ENCODE data around the gene ARHGEF3. TPM values are rescaled to one million over a fixed set of nuclear protein-coding genes. Genes with fewer than 3 reads are reported as not detected.

The ARHGEF3 gene
- polyA plus RNA-seq, 1 donor from 2014 or later = 4.1 TPM

DNA sequence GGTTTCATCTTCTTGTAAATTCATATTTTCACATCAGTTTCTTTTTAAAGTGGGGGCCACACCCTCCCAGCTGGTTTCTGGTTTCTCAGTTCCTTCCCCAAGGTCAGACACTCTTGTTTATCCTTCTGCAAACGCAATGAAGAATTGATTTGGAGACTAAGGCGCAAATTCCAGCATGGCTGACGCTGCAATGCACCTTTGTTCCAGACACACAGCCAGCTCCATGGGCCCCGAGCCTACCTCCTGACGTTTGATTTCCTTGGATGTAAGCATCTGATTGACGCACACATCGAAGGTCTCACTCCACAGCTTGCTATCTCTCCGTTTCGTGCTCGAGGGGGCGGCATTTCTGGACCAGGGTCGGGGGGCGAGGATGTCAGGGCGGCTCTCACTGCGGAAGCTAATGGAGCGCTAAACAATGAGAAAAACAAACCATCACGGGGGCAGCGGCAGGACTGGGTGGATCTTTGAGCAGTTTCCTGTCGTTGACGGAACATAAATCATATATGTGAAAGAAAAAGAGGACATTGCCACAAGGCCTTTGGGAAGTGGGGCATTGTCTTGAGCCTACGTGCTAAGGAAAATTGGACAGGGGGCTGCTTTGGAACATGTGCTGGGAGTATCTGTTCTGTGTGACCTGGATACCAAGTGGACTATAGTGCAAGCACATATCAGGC, 46.9 kb downstream of the ARHGEF3 start:
- H2AFZ ChIP-seq (ENCODE audit: low read depth, low read length) = no peak overlapping the region
- H3K27ac ChIP-seq (ENCODE audit: low read length) = no peak overlapping the region
- no peaks in the 10 kb centered on the region for H3F3A ChIP-seq (ENCODE audit: insufficient read depth, low read length, poor library complexity, severe bottlenecking)
- no peaks in the 10 kb centered on the region for H3K27me3 ChIP-seq (ENCODE audit: insufficient read depth, low read depth, low read length)
- H3K9me2 ChIP-seq (ENCODE audit: insufficient read depth, low read length) = no peaks in the 10 kb centered on the region
- no peaks in the 10 kb centered on the region for H3K36me3 ChIP-seq (ENCODE audit: insufficient read depth, low read length)
- H4K20me1 ChIP-seq (ENCODE audit: insufficient read depth) = no peaks in the 10 kb centered on the region
- H3K4me3 ChIP-seq (ENCODE audit: low read length) = no peak overlapping the region
- no peak overlapping the region for H3K9ac ChIP-seq (ENCODE audit: low read length)
- no peak overlapping the region for H3K4me2 ChIP-seq (ENCODE audit: low read length)
- H3K79me2 ChIP-seq (replicated peaks; ENCODE audit: insufficient read depth, low read length) = no peaks in the 10 kb centered on the region
- no peaks in the 10 kb centered on the region for H3K9me3 ChIP-seq (ENCODE audit: low read length)
- TF ChIP-seq MXI1 (conservative IDR thresholded peaks at IDR 0.05; ENCODE audit: poor library complexity, severe bottlenecking) = no peak
- no peak for TF ChIP-seq RAD21 (conservative IDR thresholded peaks at IDR 0.05)
- no peak for TF ChIP-seq TAF1 (IDR thresholded peaks at IDR 0.05; ENCODE audit: low read depth)

DNA sequence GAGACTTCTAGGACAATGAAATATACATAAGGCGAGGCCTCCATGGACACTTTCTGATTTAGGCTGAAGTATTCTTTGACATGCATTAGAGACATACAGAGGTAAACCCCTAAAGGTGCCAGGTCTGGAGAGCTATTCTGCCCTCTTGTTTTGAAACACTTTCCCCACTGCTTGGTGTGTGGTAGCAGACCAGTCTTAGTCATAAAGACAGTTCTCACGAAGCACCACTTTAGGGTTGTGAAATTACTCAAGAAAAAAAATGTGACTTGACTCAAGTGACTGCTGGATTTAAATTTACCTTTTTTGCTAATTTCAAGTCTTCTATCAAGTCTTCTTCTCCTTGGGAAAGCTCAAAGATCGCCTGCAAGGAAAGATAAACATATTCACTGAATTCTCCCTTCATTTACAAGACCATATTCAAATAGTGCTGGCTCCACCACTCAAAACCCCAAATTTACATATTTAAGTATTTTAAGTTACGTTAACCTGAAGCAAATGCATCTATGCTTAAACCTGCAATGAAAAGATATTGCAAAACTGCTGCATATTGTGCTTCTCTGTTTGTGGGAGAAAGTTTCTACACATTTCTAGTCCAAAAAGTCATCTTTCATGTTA, 48.4 kb downstream of the ARHGEF3 start:
- H3K9ac ChIP-seq (ENCODE audit: low read length) = no peak overlapping the region
- H3K27ac ChIP-seq (ENCODE audit: low read length) = no peak overlapping the region
- no peak overlapping the region for H2AFZ ChIP-seq (ENCODE audit: low read depth, low read length)
- H3K79me2 ChIP-seq (replicated peaks; ENCODE audit: insufficient read depth, low read length) = no peaks in the 10 kb centered on the region
- no peaks in the 10 kb centered on the region for H3F3A ChIP-seq (ENCODE audit: insufficient read depth, low read length, poor library complexity, severe bottlenecking)
- H3K36me3 ChIP-seq (ENCODE audit: insufficient read depth, low read length) = no peaks in the 10 kb centered on the region
- no peak overlapping the region for H3K4me2 ChIP-seq (ENCODE audit: low read length)
- H3K27me3 ChIP-seq (ENCODE audit: insufficient read depth, low read depth, low read length) = no peaks in the 10 kb centered on the region
- H3K9me2 ChIP-seq (ENCODE audit: insufficient read depth, low read length) = no peaks in the 10 kb centered on the region
- H3K9me3 ChIP-seq (ENCODE audit: low read length) = no peaks in the 10 kb centered on the region
- no peak for TF ChIP-seq EP300 (conservative IDR thresholded peaks at IDR 0.05; ENCODE audit: poor library complexity, severe bottlenecking)
- TF ChIP-seq POLR2AphosphoS5 (IDR thresholded peaks at IDR 0.05) = no peak
- TF ChIP-seq TAF1 (IDR thresholded peaks at IDR 0.05; ENCODE audit: low read depth) = no peak
- TF ChIP-seq MXI1 (conservative IDR thresholded peaks at IDR 0.05; ENCODE audit: poor library complexity, severe bottlenecking) = no peak
- TF ChIP-seq RAD21 (conservative IDR thresholded peaks at IDR 0.05) = no peak
- TF ChIP-seq, protein P1, sequence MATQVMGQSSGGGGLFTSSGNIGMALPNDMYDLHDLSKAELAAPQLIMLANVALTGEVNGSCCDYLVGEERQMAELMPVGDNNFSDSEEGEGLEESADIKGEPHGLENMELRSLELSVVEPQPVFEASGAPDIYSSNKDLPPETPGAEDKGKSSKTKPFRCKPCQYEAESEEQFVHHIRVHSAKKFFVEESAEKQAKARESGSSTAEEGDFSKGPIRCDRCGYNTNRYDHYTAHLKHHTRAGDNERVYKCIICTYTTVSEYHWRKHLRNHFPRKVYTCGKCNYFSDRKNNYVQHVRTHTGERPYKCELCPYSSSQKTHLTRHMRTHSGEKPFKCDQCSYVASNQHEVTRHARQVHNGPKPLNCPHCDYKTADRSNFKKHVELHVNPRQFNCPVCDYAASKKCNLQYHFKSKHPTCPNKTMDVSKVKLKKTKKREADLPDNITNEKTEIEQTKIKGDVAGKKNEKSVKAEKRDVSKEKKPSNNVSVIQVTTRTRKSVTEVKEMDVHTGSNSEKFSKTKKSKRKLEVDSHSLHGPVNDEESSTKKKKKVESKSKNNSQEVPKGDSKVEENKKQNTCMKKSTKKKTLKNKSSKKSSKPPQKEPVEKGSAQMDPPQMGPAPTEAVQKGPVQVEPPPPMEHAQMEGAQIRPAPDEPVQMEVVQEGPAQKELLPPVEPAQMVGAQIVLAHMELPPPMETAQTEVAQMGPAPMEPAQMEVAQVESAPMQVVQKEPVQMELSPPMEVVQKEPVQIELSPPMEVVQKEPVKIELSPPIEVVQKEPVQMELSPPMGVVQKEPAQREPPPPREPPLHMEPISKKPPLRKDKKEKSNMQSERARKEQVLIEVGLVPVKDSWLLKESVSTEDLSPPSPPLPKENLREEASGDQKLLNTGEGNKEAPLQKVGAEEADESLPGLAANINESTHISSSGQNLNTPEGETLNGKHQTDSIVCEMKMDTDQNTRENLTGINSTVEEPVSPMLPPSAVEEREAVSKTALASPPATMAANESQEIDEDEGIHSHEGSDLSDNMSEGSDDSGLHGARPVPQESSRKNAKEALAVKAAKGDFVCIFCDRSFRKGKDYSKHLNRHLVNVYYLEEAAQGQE (IDR thresholded peaks at IDR 0.05; ENCODE audit: borderline replicate concordance) = no peak
- TF ChIP-seq EZH2 (IDR thresholded peaks at IDR 0.05; ENCODE audit: borderline replicate concordance, insufficient read depth, low read length, poor library complexity, severe bottlenecking) = no peak
- TF ChIP-seq SMC3 (conservative IDR thresholded peaks at IDR 0.05; ENCODE audit: poor library complexity) = no peak
- TF ChIP-seq, protein P2, sequence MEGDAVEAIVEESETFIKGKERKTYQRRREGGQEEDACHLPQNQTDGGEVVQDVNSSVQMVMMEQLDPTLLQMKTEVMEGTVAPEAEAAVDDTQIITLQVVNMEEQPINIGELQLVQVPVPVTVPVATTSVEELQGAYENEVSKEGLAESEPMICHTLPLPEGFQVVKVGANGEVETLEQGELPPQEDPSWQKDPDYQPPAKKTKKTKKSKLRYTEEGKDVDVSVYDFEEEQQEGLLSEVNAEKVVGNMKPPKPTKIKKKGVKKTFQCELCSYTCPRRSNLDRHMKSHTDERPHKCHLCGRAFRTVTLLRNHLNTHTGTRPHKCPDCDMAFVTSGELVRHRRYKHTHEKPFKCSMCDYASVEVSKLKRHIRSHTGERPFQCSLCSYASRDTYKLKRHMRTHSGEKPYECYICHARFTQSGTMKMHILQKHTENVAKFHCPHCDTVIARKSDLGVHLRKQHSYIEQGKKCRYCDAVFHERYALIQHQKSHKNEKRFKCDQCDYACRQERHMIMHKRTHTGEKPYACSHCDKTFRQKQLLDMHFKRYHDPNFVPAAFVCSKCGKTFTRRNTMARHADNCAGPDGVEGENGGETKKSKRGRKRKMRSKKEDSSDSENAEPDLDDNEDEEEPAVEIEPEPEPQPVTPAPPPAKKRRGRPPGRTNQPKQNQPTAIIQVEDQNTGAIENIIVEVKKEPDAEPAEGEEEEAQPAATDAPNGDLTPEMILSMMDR (IDR thresholded peaks at IDR 0.05; ENCODE audit: poor library complexity, severe bottlenecking) = no peak
- H4K20me1 ChIP-seq (ENCODE audit: insufficient read depth) = no peaks in the 10 kb centered on the region
- no peak overlapping the region for H3K4me3 ChIP-seq (ENCODE audit: low read length)
